Measurements from ENCODE around the gene SLC2A9. TPM values are rescaled to one million over a fixed set of nuclear protein-coding genes. Genes with fewer than 3 reads are reported as not detected.

SLC2A9 gene
- total and polyA plus RNA-seq, 2 of the 8 experiments (the other 6 are each of a cell fraction or from before 2014, with no cell fraction given) = 0.20 to 0.26 TPM

DNA sequence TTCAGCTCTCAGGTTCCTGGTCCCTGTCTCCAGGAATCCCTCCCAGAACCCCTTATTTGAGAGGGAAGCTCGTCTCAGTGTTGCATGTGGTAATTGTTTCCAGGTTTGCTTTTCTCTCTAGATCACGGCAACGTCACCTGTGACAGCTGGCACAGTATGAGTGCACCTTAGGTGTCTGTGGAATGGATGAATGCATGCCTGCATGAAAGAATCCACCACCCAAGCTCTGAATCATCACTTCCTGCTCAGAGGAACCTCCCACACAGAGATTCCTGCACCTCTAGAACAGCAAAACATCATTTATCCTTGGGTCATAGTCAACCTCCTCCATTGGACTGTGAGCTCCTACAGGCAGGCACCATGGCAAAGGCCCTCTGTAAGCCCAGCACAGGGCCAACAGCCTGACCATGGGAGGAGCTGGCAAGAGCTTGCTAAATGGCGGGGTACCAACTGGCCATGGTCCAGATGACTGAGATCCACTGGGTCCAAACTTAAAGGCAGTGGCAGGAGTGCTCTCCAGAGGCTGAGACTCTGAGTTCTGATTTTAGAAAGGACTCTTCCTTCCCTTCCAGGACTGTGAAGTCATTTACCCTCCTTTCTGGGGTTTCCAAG, 116.2 kb downstream of the SLC2A9 start (continued):
- no peak for TF ChIP-seq NRF1 (IDR thresholded peaks at IDR 0.05; ENCODE audit: low read depth, low read length)
- no peak for TF ChIP-seq BCL11A (IDR thresholded peaks at IDR 0.05; ENCODE audit: low read depth in 2 of 2, low read length in 2 of 2)
